GM18508 (cell line): ENCODE data around the gene MSRB3.

Experiments
- ATAC-seq: cut with Tn5 transposase; IDR thresholded peaks from one replicate; pipeline ENCODE4 v1.9.1; 2021; ENCODE audit warnings: moderate number of reproducible peaks; ENCODE audit not compliant: insufficient read depth, unreplicated experiment

MSRB3 gene

GRCh38 chr12:65384240-65384639 lies 105.8 kb downstream of the MSRB3 start:
- no peak for ATAC-seq

- no peak for ATAC-seq
Measured at GRCh38 chr12:65387396-65387795, 108.9 kb downstream of the MSRB3 start.

- ATAC-seq, result no peak
Measured at GRCh38 chr12:65389436-65389835, 111.0 kb downstream of the MSRB3 start.

- ATAC-seq, result no peak
Measured at GRCh38 chr12:65391711-65392110, 113.2 kb downstream of the MSRB3 start.

GRCh38 chr12:65392491-65392890 lies 114.0 kb downstream of the MSRB3 start:
- ATAC-seq, result no peak

- ATAC-seq, result no peak
Measured at GRCh38 chr12:65403188-65403587, 124.7 kb downstream of the MSRB3 start.

- ATAC-seq, result no peak
Measured at GRCh38 chr12:65407388-65408149, 129.1 kb downstream of the MSRB3 start.

GRCh38 chr12:65408441-65408840 lies 130.0 kb downstream of the MSRB3 start:
- ATAC-seq, result no peak

- no peak for ATAC-seq
Measured at GRCh38 chr12:65409726-65410125, 131.2 kb downstream of the MSRB3 start.

GRCh38 chr12:65411171-65411570 lies 132.7 kb downstream of the MSRB3 start:
- no peak for ATAC-seq

GRCh38 chr12:65414526-65414925 lies 136.0 kb downstream of the MSRB3 start:
- ATAC-seq, result no peak

- no peak for ATAC-seq
Measured at GRCh38 chr12:65415826-65416225, 137.3 kb downstream of the MSRB3 start.

GRCh38 chr12:65419284-65420072 lies 141.0 kb downstream of the MSRB3 start:
- no peak for ATAC-seq

GRCh38 chr12:65420941-65421340 lies 142.5 kb downstream of the MSRB3 start:
- no peak for ATAC-seq

- ATAC-seq, result no peak
Measured at GRCh38 chr12:65427646-65428045, 149.2 kb downstream of the MSRB3 start.

- no peak for ATAC-seq
Measured at GRCh38 chr12:65430006-65430405, 151.5 kb downstream of the MSRB3 start.

GRCh38 chr12:65430571-65431306 lies 152.3 kb downstream of the MSRB3 start:
- ATAC-seq, result no peak

GRCh38 chr12:65432114-65432513 lies 153.6 kb downstream of the MSRB3 start:
- ATAC-seq, result no peak

- no peak for ATAC-seq
Measured at GRCh38 chr12:65432651-65433050, 154.2 kb downstream of the MSRB3 start.

GRCh38 chr12:65434737-65435136 lies 156.3 kb downstream of the MSRB3 start:
- no peak for ATAC-seq

GRCh38 chr12:65443038-65443437 lies 164.6 kb downstream of the MSRB3 start:
- ATAC-seq, result no peak
